ENCODE measurements around the gene MIPOL1.
A peak's percentile ranks its signal among the peaks of the same experiment; 100 is the strongest.

MIPOL1 gene

GRCh38 chr14:37197421-37198272, at the start of gene MIPOL1 (continued):
- 0 out of 2 replicates have a peak, but pooled peaks have one; percentile 49 for TF ChIP-seq PATZ1 (tag by site-specific recombination; IDR thresholded peaks at IDR 0.05)
- TF ChIP-seq ZNF155 (tag by site-specific recombination; IDR thresholded peaks at IDR 0.05): no peak
- no peak for TF ChIP-seq ZNF701 (tag by site-specific recombination; IDR thresholded peaks at IDR 0.05)
- TF ChIP-seq ZNF19 (tag by site-specific recombination; IDR thresholded peaks at IDR 0.05; ENCODE audit: low read depth): no peak
- TF ChIP-seq ZNF24 (tag by site-specific recombination; IDR thresholded peaks at IDR 0.05): no peak; the same call in none of the 2 replicates
- TF ChIP-seq ZNF10 (tag by site-specific recombination; IDR thresholded peaks at IDR 0.05): no peak
- no peak for TF ChIP-seq ZNF548 (tag by site-specific recombination; IDR thresholded peaks at IDR 0.05)
- peak; percentile 57 for TF ChIP-seq REST (tag by site-specific recombination; IDR thresholded peaks at IDR 0.05)
- no peak for TF ChIP-seq ZNF426 (tag by site-specific recombination; IDR thresholded peaks at IDR 0.05)
- TF ChIP-seq ZNF394 (tag by site-specific recombination; IDR thresholded peaks at IDR 0.05; ENCODE audit: borderline replicate concordance): no peak
- TF ChIP-seq ZNF175 (tag by site-specific recombination; IDR thresholded peaks at IDR 0.05): no peak
- TF ChIP-seq ZNF324 (tag by site-specific recombination; IDR thresholded peaks at IDR 0.05): no peak
- TF ChIP-seq, protein P1, sequence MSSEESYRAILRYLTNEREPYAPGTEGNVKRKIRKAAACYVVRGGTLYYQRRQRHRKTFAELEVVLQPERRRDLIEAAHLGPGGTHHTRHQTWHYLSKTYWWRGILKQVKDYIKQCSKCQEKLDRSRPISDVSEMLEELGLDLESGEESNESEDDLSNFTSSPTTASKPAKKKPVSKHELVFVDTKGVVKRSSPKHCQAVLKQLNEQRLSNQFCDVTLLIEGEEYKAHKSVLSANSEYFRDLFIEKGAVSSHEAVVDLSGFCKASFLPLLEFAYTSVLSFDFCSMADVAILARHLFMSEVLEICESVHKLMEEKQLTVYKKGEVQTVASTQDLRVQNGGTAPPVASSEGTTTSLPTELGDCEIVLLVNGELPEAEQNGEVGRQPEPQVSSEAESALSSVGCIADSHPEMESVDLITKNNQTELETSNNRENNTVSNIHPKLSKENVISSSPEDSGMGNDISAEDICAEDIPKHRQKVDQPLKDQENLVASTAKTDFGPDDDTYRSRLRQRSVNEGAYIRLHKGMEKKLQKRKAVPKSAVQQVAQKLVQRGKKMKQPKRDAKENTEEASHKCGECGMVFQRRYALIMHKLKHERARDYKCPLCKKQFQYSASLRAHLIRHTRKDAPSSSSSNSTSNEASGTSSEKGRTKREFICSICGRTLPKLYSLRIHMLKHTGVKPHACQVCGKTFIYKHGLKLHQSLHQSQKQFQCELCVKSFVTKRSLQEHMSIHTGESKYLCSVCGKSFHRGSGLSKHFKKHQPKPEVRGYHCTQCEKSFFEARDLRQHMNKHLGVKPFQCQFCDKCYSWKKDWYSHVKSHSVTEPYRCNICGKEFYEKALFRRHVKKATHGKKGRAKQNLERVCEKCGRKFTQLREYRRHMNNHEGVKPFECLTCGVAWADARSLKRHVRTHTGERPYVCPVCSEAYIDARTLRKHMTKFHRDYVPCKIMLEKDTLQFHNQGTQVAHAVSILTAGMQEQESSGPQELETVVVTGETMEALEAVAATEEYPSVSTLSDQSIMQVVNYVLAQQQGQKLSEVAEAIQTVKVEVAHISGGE (tag by site-specific recombination; conservative IDR thresholded peaks at IDR 0.05; ENCODE audit: low read depth): no peak
- TF ChIP-seq ZNF174 (tag by site-specific recombination; IDR thresholded peaks at IDR 0.05): no peak
- no peak for TF ChIP-seq SALL2 (tag by site-specific recombination; IDR thresholded peaks at IDR 0.05; ENCODE audit: borderline replicate concordance)
- no peak for TF ChIP-seq ZNF704 (tag by site-specific recombination; IDR thresholded peaks at IDR 0.05)
- no peak for TF ChIP-seq ZNF416 (tag by site-specific recombination; IDR thresholded peaks at IDR 0.05)
- TF ChIP-seq ZNF274 (IDR thresholded peaks at IDR 0.05; ENCODE audit: low read length): no peak
- TF ChIP-seq ZNF274 (tag by site-specific recombination; IDR thresholded peaks at IDR 0.05; ENCODE audit: borderline replicate concordance): no peak
- no peak for TF ChIP-seq ZSCAN18 (tag by site-specific recombination; IDR thresholded peaks at IDR 0.05)
- peak; percentile 64; the same call in 1 of the 2 replicates for TF ChIP-seq ZNF596 (tag by site-specific recombination; IDR thresholded peaks at IDR 0.05)
- TF ChIP-seq ZFP37 (tag by site-specific recombination; IDR thresholded peaks at IDR 0.05): no peak
- TF ChIP-seq SCRT2 (tag by site-specific recombination; IDR thresholded peaks at IDR 0.05): no peak
- no peak for TF ChIP-seq ZBTB7A (tag by site-specific recombination; IDR thresholded peaks at IDR 0.05; ENCODE audit: low read depth)
- no peak for TF ChIP-seq BCL11A (tag by site-specific recombination; IDR thresholded peaks at IDR 0.05; ENCODE audit: low read depth)
- no peak for TF ChIP-seq ZFP3 (tag by site-specific recombination; IDR thresholded peaks at IDR 0.05; ENCODE audit: low read depth)
- no peak for TF ChIP-seq ZNF311 (tag by site-specific recombination; IDR thresholded peaks at IDR 0.05; ENCODE audit: borderline replicate concordance)
- TF ChIP-seq ZNF555 (tag by site-specific recombination; conservative IDR thresholded peaks at IDR 0.05): no peak
